ENCODE results near the gene IQCE.
"Not testable (repeated sequence)": the region's sequence is repeated elsewhere in the genome, so short reads cannot be mapped to it uniquely, and the experiment has no call there.

Gene IQCE

GRCh38 chr7:2532199-2532772, 26.5 kb upstream of the IQCE start:
- DNase-seq (ENCODE audit: low read depth): not testable (repeated sequence)

GRCh38 chr7:2532816-2533215, 26.0 kb upstream of the IQCE start:
- DNase-seq (ENCODE audit: low read depth): not testable (repeated sequence)

GRCh38 chr7:2533566-2533965, 25.2 kb upstream of the IQCE start:
- DNase-seq (ENCODE audit: low read depth): not testable (repeated sequence)

- DNase-seq (ENCODE audit: low read depth): not testable (repeated sequence)
Observed at GRCh38 chr7:2534214-2534613, 24.6 kb upstream of the IQCE start.

- DNase-seq (ENCODE audit: low read depth): not testable (repeated sequence)
Observed at GRCh38 chr7:2535872-2536627, 22.7 kb upstream of the IQCE start.

GRCh38 chr7:2537981-2538851, 20.6 kb upstream of the IQCE start:
- no peak for DNase-seq (ENCODE audit: low read depth)

GRCh38 chr7:2539031-2539911, 19.5 kb upstream of the IQCE start:
- no peak for DNase-seq (ENCODE audit: low read depth)

GRCh38 chr7:2540133-2540532, 18.6 kb upstream of the IQCE start:
- no peak for DNase-seq (ENCODE audit: low read depth)

GRCh38 chr7:2540641-2541051, 18.1 kb upstream of the IQCE start:
- no peak for DNase-seq (ENCODE audit: low read depth)

- DNase-seq (ENCODE audit: low read depth): no peak
Observed at GRCh38 chr7:2541291-2542010, 17.3 kb upstream of the IQCE start.

GRCh38 chr7:2542011-2542915, 16.5 kb upstream of the IQCE start:
- DNase-seq (ENCODE audit: low read depth): no peak

GRCh38 chr7:2542916-2543871, 15.6 kb upstream of the IQCE start:
- no peak for DNase-seq (ENCODE audit: low read depth)

- DNase-seq (ENCODE audit: low read depth): no peak
Observed at GRCh38 chr7:2544541-2545188, 14.1 kb upstream of the IQCE start.

- no peak for DNase-seq (ENCODE audit: low read depth)
Observed at GRCh38 chr7:2545746-2546425, 12.9 kb upstream of the IQCE start.

GRCh38 chr7:2546776-2547586, 11.8 kb upstream of the IQCE start:
- no peak for DNase-seq (ENCODE audit: low read depth)

- DNase-seq (ENCODE audit: low read depth): no peak
Observed at GRCh38 chr7:2551418-2551817, 7.4 kb upstream of the IQCE start.

- DNase-seq (ENCODE audit: low read depth): no peak
Observed at GRCh38 chr7:2553108-2553507, 5.7 kb upstream of the IQCE start.

Measured in activated T-helper 9 cell treated with anti-CD3 and anti-CD28 coated beads, Interleukin-2, amount 50 U/mL, for 16 hours (primary cell).